Measurements from ENCODE around the gene TTC31. TPM values are rescaled to one million over a fixed set of nuclear protein-coding genes. Genes with fewer than 3 reads are reported as not detected.
A peak's percentile ranks its signal among the peaks of the same experiment; 100 is the strongest.
"Not testable (repeated sequence)": the region's sequence is repeated elsewhere in the genome, so short reads cannot be mapped to it uniquely, and the experiment has no call there.

The TTC31 gene
- total RNA-seq, 1 experiment from 2014 or later, result 26.4 TPM

- peak; percentile 10 for ATAC-seq
- H3K27ac ChIP-seq (ENCODE audit: low read depth, low read length), result peak overlapping the region; percentile 99
- peak overlapping the region; percentile 91 for H3K4me2 ChIP-seq (ENCODE audit: low read length)
- H3K9ac ChIP-seq (ENCODE audit: low read length), result peak overlapping the region; percentile 78
- H3K27me3 ChIP-seq (ENCODE audit: insufficient read depth, low read length); DNase-seq (ENCODE audit: low read depth, low spot score); intact Hi-C loops (cut with micrococcal nuclease); H4K20me1 ChIP-seq (ENCODE audit: insufficient read depth); H3K9me3 ChIP-seq (ENCODE audit: control insufficient read depth in 1 of 2, insufficient read depth in 1 of 2, low read depth in 1 of 2, low read length in 2 of 2); CTCF ChIA-PET; H3K9me2 ChIP-seq (ENCODE audit: insufficient read depth); BruUV-seq (replicated peaks): not testable (repeated sequence)
- RAD21 ChIA-PET (ENCODE audit: low non-redundant PET in 1 of 2, low total read pairs in 2 of 2, uncharacterized antibody in 2 of 2, unreplicated experiment in 2 of 2), result interaction anchor here in 1 of 2 experiments (0.7 kb wide), 1 partner anchor 16 kb away, joined by 3 read pairs; the partner anchor contains the start of gene WBP1
- peaks cover 31% of the 10 kb centered on the region for H3K79me2 ChIP-seq (ENCODE audit: insufficient read depth, low read length)
- H3K4me1 ChIP-seq (ENCODE audit: control insufficient read depth in 1 of 2, insufficient read depth in 2 of 2, low read length in 2 of 2), result peaks cover 29 to 47% of the 10 kb centered on the region in 2 experiments
- peaks cover 0 to 11% of the 10 kb centered on the region in 2 experiments; a peak in 1 of 4 replicates for H3K36me3 ChIP-seq (ENCODE audit: control insufficient read depth in 1 of 2, insufficient read depth in 2 of 2, low read length in 2 of 2)
- peak overlapping the region; percentile 66 to 69 for H3K4me3 ChIP-seq (replicated peaks in 1 of 2; ENCODE audit: low read depth in 1 of 2, low read length in 2 of 2)
- POLR2A ChIA-PET, result interaction anchor here (0.6 to 3.0 kb wide), 9 partner anchors 9 to 62 kb away, joined by 3 to 13 read pairs (median 4); partner anchors contain the start of genes DCTN1, INO80B and WBP1
- peak overlapping the region; percentile 13 for H2AFZ ChIP-seq (ENCODE audit: low read depth, low read length, poor library complexity, severe bottlenecking)
Observed at GRCh38 chr2:74442483-74443297, 40.2 kb upstream of the TTC31 start.

GRCh38 chr2:74444498-74445318 is 38.2 kb upstream of the TTC31 start:
- peaks cover 25 to 38% of the 10 kb centered on the region in 2 experiments for H3K4me1 ChIP-seq (ENCODE audit: control insufficient read depth in 1 of 2, insufficient read depth in 2 of 2, low read length in 2 of 2)
- H3K4me3 ChIP-seq (replicated peaks in 1 of 2; ENCODE audit: low read depth in 1 of 2, low read length in 2 of 2), result no peak overlapping the region
- BruUV-seq (replicated peaks), result no TSS peak
- peaks cover 10% of the 10 kb centered on the region for H3K79me2 ChIP-seq (ENCODE audit: insufficient read depth, low read length)
- H3K27me3 ChIP-seq (ENCODE audit: insufficient read depth, low read length), result no peaks in the 10 kb centered on the region
- H3K9me2 ChIP-seq (ENCODE audit: insufficient read depth), result no peaks in the 10 kb centered on the region
- H3K4me2 ChIP-seq (ENCODE audit: low read length), result peak overlapping the region; percentile 61
- H3K27ac ChIP-seq (ENCODE audit: low read depth, low read length), result no peak overlapping the region
- no peaks in the 10 kb centered on the region; the same call in 1 of the 2 replicates for H4K20me1 ChIP-seq (ENCODE audit: insufficient read depth)
- TF ChIP-seq CEBPB (IDR thresholded peaks at IDR 0.05; ENCODE audit: low read depth), result no peak
- TF ChIP-seq RAD21 (IDR thresholded peaks at IDR 0.05; ENCODE audit: low read depth), result no peak
- no peak for TF ChIP-seq EZH2phosphoT487 (IDR thresholded peaks at IDR 0.05; ENCODE audit: borderline replicate concordance)
- TF ChIP-seq ELF1 (IDR thresholded peaks at IDR 0.05; ENCODE audit: borderline replicate concordance, low read depth), result no peak
- H3K9me3 ChIP-seq (ENCODE audit: control insufficient read depth in 1 of 2, insufficient read depth in 1 of 2, low read depth in 1 of 2, low read length in 2 of 2), result no peaks in the 10 kb centered on the region
- no peak overlapping the region; the same call in 1 of the 2 replicates for H3K9ac ChIP-seq (ENCODE audit: low read length)
- DNase-seq (ENCODE audit: low read depth, low spot score), result no peak
- ChIA-PET CTCF (no interaction called here), RAD21 (ENCODE audit: low non-redundant PET in 1 of 2, low total read pairs in 2 of 2, uncharacterized antibody in 2 of 2, unreplicated experiment in 2 of 2) (no interaction called here), POLR2A (interaction anchor here (0.6 to 3.0 kb wide), 2 partner anchors 10 to 13 kb away, joined by 3 to 13 read pairs; partner anchors contain the start of genes INO80B and WBP1)
- H3K36me3 ChIP-seq (ENCODE audit: control insufficient read depth in 1 of 2, insufficient read depth in 2 of 2, low read length in 2 of 2), result no peaks in the 10 kb centered on the region
- no peak for ATAC-seq
- peak overlapping the region; percentile 13 for H2AFZ ChIP-seq (ENCODE audit: low read depth, low read length, poor library complexity, severe bottlenecking)
- intact Hi-C loops (cut with micrococcal nuclease), result no loop called here
